GM19397 (cell line): ENCODE measurements around the gene GATA2.
A peak's percentile ranks its signal among the peaks of the same experiment; 100 is the strongest.

Source experiments
- ATAC-seq: cut with Tn5 transposase; IDR thresholded peaks from one replicate; pipeline ENCODE4 v1.9.1; 2021; ENCODE audit warnings: mild to moderate bottlenecking, moderate library complexity; ENCODE audit not compliant: unreplicated experiment

GATA2 gene

DNA sequence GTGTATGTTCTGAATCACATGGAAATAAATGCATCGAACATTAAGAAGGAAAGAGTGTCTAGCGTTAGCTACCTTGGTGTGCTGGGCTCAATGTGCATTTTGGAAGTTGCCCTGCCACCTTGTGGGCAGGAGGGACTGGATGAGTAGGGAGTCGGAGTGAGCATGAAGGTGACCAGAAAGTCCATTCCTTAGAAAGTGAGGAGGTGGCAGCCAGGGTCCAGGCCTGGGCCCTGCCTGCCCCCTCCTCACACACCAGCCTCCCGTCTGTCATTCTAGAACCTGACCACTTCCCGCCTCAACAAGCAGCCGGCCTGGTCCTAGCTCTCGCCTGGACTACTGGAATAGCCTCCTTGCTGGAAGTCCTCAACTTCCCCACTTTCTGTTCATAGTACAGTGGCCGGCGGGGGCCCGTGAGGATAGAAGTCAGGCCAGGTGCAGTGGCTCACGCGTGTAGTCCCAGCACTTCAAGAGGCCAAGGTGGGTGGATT, 10.2 kb upstream of the GATA2 start:
- no peak for ATAC-seq

DNA sequence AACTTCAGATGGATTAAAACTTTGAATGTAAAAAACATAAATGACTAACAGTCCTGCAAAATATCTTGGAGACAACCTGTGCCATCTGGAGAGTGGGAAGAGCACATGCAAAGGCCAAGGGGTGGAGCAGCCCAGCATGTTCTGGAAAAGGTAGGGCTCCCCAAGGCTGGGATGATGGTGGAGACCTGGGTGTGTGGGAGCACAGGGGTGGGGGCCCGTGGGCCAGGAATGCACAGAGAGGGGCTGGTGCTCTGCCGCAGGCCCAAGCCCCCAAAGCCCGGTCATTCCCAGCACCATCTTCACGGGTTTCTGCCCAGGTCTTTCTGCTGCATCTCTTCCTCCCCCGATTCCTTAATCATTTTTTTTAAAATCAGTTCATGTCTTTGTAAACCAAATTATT, 9.7 kb upstream of the GATA2 start:
- ATAC-seq = no peak

DNA sequence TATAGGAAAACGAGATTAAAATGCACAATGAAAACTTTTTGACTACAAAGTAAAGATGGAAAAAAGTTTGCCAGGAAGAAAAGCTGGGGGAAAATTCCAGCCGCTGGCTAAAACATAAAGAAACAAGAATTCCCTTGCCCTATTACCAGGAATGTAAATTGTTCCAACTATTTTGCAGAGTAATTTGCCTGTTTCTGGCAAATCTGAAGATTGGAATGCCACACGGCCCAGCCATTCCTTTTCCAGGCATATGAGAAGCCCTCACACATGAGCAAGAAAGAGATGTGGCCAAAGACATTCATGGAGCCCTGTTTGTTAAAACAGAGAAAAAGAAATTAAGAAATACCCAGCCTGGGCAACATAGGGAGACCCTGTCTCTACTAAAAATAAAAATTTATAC, 8.4 kb upstream of the GATA2 start:
- ATAC-seq = no peak

DNA sequence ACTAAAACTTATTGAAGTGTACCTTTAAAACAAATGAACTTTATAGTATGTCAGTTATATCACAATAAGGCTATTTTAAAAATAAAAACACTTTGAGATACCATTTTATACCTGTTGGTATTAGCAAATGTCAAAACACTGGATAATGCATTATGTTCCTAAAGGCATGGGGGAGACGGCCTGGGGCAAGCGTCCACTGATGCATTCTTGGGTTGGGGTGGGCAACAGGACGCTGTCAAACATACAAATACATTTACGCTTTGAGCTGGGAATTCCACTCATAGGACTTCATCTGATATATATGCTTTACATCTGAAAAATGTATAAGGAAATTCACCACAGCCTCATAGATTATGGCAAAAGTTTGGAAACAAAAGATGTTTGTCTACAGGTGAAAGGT, 7.6 kb upstream of the GATA2 start:
- ATAC-seq = no peak

DNA sequence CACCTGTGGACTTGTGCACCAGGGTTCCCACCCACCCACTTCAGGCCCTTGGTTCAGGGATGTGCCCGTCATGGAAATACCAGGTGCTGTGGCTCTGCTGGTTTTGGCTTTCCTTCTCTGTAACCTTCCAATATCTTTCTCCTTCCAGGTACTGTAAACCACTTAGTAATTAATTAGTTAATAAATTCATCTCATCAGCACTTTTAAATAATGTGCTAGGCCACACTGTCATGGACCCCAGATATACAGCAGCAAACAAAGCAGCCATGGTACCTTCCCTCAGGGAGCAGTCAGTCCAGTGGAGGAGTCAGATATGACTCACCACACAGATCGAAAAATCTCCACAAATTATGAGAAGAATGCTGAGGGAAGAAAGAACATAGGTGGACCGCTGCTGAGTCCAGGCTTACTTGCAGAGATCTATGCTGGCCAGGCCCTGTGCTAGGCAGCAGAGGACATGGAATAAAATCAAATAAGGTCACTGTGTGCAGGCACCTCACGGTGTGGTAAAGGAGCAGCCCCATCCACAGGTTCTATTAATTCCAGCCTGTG, 6.8 kb upstream of the GATA2 start:
- ATAC-seq = no peak

DNA sequence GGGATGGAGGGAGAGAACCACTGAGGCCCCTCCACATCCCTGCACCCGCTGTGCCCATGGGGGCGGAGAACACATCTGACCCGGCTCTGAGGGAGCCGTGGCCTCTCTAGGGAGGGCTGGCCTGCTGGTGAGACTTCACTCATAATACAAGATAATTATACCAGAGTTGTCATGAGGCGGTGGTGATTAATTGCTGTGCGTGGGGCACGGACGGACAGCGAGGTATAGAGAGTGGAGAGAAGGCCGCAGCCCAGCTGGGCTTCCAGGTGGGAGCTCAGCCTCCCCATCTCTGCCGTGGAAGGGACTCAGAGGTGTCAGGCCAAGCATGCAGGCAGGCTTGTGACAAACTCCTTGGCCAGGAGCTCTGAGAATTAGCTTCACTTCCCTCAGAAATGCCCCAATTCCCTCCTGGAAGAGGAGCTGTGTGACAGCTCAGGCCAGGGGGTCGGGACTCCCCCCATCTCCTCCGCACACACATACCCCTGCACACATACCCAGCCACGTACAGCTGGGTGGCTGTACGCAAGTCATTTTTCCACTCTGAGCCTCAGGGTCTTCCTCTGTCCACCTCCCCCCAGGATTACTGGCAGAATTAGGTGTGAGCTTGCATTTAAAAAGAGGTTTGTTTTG, 6.0 kb upstream of the GATA2 start:
- no peak for ATAC-seq

DNA sequence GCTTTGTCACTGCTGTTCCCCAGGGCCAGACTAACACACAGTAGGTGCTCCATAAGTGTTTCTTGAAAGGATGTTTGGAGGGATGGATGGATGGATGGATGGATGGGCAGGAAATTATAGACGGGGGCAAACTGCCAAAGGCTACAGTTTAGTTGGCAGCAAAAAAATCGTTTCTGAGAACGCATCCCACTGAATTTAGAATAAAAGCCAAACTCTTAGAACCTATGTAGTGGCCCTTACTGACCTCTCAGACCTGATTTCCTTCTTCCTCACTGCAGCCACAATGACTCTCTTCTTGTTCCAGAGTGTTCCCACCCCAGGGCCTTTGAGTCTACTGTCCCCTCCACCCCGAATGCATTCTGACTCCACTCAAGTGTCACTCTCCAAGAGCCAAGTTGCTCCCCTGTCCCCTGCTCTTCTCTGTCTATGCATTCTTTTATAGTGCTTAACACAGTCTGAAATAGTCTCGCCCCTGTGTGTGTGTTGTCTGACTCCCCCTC, 5.2 kb upstream of the GATA2 start:
- no peak for ATAC-seq

DNA sequence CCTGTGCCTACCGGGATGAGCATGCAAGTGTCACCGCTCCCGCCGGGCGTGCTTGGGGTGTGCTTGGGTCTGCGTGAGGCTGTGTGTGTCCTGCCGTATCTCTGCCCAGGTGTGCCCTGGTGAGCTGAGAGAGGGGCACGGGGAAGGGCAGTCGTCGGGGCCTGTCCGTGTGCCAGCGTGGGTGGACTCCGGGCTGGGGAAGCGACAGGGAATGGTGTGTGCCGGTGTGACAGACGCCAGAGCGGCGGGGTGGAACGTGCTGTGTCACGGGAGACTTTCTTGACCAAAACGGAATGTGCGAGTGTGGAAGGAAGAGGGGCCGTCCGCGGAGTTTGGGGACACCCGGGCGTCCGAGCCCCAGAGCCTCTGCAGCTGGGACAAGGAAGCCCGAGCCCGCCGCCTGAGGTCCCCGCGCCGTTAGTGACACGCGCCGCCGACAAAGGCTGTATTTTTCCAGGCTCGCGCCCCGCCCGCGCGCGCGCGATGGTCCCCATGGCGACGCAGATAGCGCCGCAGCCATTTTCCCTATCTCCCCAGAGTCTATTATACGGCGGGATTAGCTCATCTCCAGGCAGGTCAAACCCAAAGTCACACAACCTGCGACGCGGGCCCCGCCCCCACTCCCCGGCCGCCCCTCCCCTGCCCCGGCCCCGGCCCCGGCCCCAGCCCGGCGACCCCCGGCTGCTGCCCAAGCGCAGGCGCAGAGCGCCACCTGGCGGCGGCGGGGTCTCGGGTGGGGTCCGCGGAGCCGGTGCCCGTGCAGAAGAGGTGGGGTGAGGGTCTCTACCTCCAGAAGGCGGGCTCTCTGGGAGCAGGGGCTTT, 4.5 kb upstream of the GATA2 start:
- peak; percentile 53 for ATAC-seq

DNA sequence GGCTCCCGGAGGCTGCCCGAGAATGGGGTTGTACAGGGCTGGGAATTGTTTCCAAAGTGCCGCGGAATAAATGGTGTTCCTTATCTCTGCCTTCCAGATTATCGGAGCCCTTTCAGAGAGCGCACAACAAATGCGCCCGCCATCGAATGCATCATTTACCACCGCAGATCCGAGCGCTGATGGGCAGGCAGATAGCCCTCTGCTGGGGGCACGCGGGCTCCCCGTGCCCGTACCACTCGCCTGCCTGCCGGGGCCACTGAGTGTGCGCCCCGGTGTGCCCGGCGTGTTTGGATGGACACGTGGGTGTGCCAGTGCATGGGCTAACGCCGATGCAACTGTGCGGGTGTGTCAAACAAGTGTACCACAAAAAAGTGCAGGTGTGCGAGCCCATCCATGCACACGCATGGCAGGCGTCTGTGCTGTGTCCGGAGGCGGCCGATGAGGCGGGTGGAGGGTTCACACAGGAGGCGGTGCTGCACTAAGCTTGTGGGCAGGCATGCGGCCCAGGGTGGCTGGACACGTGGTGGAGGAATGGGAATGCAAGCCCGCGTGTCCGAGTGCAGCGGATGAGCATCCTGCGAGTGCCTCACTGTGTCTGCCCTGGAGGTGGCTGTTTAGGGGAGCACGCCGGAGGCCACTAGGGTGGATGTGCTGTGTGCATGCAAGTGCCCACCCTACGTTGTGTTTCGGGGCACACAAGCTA, 3.8 kb upstream of the GATA2 start:
- ATAC-seq = no peak

DNA sequence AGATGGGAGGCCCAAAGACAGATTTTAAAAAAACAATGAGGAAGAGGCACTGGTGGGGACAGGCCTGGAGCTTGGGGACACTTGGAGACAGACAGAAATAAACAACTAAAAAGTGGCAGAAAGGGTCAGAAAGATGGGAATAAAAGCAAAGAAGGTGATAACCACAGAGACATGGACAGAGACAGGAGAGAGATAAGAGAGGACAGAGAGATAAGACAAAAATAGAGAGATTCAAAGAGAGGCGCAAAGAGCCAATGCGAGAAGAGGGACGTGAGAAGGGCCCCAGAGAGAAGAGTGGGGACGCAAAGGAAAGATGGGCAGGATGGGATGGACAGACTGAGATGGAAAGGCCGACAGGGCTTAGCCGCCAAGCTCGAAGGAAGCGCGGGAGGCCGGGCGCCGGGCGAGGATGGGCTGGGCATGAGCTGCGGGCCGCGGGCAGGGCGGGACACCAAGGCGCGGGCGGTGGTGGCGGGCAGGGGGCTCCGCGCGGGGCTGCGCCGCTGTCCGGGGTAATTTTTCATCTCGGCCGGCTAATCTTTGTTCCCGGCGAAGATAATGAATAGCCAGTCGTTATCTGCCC, 3.1 kb upstream of the GATA2 start:
- no peak for ATAC-seq

DNA sequence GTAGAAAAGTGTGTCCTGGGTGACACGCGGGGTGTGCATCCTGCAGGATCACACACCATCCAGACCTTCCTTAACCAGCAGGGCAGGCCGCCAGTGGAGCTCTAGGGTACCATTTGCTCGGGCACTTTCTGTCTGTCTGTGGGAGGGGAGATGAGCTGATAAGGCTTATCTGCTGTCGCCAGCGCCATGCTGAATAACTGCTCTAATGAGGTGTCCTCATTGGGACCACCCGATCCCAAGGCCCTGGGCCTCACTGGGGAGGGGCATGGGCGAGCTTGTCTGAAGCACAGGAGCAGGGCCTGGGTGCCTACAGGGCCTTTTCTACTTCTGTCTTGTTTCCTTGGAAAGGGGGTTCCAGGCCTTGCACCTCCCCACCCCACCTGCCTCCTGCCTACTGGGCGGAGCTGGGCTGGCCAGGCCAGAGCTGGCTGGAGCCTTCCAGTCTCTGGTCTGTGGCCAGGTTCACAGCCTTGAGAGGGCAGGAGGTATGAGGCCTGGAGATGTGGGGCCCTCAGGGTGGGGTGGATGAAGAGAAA, 2.5 kb upstream of the GATA2 start:
- no peak for ATAC-seq

DNA sequence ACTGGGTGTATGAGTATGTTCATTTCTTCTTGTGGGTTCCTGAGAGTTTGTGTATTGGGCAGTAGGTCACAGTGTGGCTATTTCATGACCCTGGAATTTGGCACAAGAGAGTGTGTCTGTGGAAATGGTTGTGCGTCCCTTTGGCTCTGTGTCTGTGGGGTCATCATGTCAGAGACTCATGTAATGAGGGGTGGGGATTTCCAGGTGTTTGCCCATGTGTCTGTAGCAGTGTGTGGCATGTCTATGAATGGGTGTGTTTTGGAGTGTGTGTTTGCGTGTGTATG, 1.3 kb upstream of the GATA2 start:
- ATAC-seq = no peak

DNA sequence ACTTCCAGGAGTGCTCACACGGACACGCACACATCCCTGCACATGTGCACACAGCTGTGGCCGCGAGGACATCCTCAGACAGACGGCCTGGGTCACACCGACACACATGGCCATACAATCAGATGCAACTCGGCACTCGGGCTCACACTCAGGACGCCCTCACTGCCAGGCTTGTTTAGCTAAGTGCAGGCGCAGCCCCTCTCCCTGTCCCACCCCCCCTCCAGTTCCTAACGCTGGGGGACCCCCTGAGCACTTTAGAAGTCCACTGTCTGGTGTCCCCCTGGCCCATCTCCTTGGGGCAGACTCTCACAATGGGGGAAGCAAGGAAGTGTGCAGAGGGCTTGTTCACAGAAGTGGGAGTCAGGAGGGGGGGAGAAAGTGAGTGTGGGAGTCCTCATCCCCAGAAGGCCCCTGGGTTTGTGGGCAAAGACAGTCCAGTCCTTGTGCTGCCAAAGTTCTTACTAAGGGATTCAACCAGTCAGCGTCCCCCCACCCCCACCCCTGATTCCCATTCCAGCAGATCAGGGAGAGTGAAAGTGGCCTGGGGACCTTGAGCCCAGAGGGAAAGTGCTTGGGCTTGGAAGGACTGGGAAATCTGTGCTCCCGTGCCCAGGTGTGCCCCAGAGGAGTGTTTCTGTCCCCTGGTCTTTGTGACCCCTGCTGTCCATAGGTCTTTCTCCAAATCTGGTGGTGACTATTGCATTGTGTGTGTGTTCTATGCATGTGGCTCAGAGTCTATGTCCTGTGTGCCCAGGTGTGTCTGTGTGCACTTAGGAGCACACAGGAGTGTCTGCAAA, 767 bp upstream of the GATA2 start:
- ATAC-seq = no peak

DNA sequence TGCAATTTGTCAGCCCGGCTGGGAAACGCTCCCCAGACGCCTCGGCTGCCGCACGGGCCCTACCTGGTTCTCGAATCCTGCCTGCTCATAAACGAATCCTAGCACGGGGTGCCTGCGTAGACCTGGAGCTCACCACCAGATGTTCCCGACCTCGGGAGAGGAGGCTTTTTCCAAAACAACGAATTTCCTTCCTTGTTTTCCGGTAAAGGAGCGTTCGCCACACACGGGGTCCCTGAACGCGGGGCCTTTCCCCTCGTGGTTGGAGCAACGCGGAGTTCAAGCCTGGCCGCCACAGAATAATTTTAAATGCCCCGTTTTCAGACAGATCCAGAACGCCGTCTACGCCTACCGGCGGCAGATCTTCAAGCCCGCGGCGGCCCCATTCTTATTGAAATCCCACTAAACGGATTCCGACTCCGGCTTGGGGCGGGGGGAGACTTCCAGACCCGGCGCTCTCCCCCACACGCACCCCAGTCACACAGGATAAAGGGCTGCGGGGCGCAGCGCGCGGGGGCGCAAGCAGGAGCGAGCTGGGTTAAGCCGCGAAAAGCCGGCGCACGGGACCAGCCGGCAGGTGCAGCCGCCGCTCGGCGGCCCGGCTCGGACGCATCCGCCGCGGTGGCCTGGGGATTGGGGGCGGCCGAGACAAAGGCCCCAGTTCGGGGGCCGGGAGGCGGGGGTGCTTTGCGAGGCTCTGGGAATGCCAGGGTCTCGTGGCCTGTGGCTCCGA, 895 bp downstream of the GATA2 start:
- no peak for ATAC-seq

DNA sequence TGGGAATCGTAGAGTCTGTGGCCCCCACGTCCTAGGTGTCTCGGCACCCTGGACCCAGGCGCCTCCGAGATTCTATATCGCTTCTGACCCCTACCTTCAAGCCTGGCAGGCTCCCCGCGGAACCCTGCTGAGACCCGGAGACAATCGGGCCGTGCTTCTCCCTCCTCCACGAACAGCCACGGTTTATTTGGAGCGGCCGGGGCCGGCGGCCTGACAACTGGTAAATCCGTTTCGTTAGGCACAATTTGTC, 1.4 kb downstream of the GATA2 start:
- no peak for ATAC-seq

DNA sequence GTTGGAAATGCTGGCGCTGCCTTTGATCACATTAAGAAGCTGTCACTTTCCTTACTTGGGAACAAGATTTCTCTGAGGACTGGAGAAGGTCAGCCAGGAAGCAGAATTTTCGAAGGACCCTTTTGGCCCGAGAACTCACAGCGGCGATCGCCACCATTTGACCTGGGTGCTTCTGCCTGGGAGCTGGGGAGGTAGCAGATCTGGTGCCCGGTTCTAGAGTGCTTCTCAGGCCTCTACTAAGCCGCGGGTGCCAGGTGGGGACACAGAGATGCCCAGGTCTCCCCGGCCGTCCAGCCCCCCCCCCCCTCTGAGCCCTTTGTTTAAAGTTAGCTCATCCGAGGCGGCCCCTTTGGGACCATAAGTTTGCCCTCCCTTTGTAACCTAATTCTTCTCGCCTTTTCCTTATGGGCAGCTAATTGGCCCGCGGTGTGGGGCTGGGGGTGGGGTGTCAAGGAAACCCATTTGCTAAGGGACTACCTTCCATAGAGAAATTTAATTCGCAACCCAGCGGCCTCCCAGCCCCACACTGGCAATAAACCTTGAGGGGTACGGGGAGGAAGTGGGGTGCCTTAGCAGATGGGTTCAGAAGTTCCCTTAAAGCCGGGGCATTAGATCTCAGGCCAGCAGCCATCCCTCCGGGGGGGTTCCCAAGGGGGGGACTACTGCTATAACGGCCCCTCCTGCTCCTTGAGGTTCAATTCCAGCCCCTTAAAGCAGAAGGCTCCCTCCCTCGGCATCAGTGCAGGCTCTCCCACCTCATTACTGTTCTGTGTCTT, 1.9 kb downstream of the GATA2 start:
- ATAC-seq = no peak

DNA sequence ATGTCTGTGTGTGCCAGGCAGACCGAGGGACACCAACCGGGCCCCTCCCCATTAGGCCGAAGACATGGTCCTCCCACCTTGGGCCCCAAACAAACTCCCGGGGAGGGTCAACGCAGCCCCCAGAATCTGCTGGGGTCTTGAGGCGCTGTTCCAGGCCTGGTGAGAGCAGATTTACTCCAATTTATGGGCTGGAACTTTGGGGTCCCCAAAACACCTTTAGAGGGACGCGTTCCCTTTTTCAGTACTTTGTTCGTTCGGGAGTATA, 2.4 kb downstream of the GATA2 start:
- no peak for ATAC-seq

DNA sequence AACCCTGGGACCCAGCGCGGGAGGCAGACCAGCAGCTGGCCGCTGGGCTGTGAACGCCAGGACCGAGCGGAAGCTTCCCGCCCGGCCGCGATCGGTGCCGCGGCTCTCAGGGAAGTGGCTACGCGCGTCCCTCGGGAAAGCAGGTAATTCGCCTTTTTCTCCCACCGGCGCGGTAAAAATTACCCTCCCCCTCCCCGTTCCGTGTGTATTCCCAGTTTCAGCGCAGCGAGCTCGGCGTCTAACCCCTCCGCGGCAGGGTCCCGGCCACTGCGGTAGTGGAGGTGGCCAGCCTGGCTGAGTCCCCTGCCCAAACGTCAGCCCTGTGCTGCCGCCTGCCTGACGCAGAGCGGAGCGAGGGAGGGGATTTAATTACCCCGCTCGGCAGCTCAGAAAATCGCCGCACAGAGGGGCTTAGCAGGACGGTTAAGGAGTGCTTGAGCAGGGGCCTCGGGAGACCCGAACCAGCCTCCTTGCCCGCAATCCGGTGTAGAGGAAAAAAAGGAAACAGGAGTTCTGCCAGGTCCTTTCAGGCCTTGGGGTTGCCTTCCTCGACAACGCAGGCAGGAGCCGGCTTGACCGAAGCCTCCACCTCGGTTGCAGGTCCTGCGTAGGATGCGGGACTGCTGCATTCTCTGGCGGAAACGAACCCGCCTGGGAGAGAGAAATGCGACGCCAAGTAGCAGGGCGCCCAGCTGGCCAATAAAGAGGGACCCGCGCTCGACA, 2.9 kb downstream of the GATA2 start:
- no peak for ATAC-seq

DNA sequence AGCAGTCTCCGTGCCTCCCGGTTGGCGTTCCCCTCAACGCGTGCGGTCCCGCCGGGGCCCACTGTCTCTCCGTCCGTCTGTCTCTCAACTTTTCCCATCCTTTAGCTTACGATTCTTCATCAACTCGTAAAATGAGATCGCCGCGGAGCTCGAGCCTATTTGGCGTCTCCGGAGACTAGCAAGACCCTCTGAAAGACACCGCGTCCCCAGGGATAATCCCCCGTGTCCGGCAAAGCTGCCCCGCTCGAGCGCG, 3.4 kb downstream of the GATA2 start:
- no peak for ATAC-seq
